Frontal cortex (tissue), 1 donor: ENCODE measurements around the gene HSPA12A. TPM values are rescaled to one million over a fixed set of nuclear protein-coding genes. Genes with fewer than 3 reads are reported as not detected.

Experiments used
- total RNA-seq: library from RNA; depleted of rRNA; stranded (reverse); fragments of >200 nt; gene quantifications from one replicate; pipeline ENCODE4 v1.2.3, GENCODE V29; 2014

Gene HSPA12A
- total RNA-seq, 1 donor from 2014 or later = 33.0 TPM

Other genes starting within 250 kb of the HSPA12A start
- gene PNLIP, start 196.6 kb downstream of the HSPA12A start, total RNA-seq = not detected
- gene PNLIPRP1, start 151.6 kb downstream of the HSPA12A start, total RNA-seq = not detected
- not detected for gene PNLIPRP2, start 121.6 kb downstream of the HSPA12A start, total RNA-seq
- 1.2 TPM for gene ENO4, start 106.9 kb upstream of the HSPA12A start, total RNA-seq